MG63 (cell line): ENCODE results near the gene PRKCH. TPM values are rescaled to one million over a fixed set of nuclear protein-coding genes. Genes with fewer than 3 reads are reported as not detected.

Experiments
- DNase-seq: peaks from one replicate; pipeline ENCODE4 v3.0.0-alpha.2; 2020
- H3K27me3 ChIP-seq: fragments of 250-450 bp; sonication (Bioruptor Pico); 2 replicates; pipeline ENCODE4 v1.5.1; 2020; ENCODE audit warnings: mild to moderate bottlenecking, moderate library complexity
- H3K36me3 ChIP-seq: fragments of 250-450 bp; sonication (Bioruptor Pico); 2 replicates; pipeline ENCODE4 v1.5.1; 2020; ENCODE audit warnings: mild to moderate bottlenecking, moderate library complexity
- H3K4me3 ChIP-seq: fragments of 250-450 bp; sonication (Bioruptor Pico); 2 replicates; pipeline ENCODE4 v1.5.1; 2020; ENCODE audit warnings: mild to moderate bottlenecking, moderate library complexity
- H3K9me3 ChIP-seq: fragments of 250-450 bp; sonication (Bioruptor Pico); 2 replicates; pipeline ENCODE4 v1.5.1; 2020; ENCODE audit warnings: mild to moderate bottlenecking, moderate library complexity
- total RNA-seq: library from RNA; depleted of rRNA; stranded (reverse); fragments of >200 nt; shearing (Covaris generic); gene quantifications from 2 replicates; pipeline ENCODE4 v1.2.3, GENCODE V29; 2014; ENCODE audit warnings: low replicate concordance

Gene PRKCH
- total RNA-seq, 1 experiment from 2014 or later, result 6.0 TPM

DNA sequence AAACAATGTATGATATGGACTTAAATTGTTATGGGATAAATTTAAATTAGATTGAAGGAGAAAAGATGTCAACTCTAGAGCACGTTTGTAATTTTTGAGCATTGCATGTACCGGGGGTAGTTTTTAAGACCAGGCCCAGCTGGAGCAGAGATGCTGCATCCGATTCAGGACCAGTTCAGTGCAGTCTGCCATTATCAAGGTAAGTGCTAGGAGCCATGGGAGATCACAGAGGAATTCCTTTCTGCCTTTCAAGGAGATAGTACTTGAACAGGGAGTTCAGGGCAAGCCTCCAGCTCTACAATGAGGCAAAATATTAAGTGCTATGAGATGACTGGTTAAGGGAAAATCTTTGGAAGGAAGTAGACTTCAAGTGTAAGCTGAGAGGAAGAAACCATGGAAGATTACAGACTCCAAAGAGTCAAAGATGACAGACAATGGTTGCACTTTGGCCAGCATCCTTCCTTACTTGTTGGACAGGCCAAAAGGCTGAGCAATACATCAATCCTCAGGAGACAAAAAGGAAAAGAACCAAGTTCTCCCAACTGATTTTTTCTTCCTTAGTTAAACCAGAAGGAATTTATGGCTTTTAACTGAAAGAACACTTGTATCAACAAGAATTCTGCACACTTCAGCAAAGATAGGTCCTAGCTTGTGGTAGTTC lies 260.7 kb downstream of the PRKCH start:
- Histone ChIP-seq H3K27me3 (no peaks in the 10 kb centered on the region), H3K9me3 (no peaks in the 10 kb centered on the region), H3K4me3 (no peak overlapping the region), H3K36me3 (no peaks in the 10 kb centered on the region)
- DNase-seq, result no peak

DNA sequence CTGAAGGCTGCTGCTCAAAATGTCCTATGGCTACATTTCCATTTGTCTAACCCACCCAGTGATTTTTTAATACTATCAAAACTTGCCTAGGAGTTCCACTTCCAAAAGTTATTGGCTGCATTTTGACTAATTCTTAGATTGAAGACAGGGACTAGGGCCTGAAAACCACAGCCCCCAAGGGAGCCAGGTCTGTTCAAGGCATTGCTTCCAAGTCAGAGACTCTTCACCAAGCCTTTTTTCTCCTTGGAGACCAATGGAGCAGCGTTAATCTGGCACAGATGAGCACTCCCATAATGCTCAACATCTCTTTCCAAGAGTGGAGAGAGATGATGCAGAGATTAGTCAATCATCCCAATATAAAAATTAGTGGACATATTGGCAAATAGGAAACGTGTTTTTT lies 261.4 kb downstream of the PRKCH start:
- peak; percentile 55 for DNase-seq
- no peaks in the 10 kb centered on the region for H3K36me3 ChIP-seq
- H3K27me3 ChIP-seq, result no peaks in the 10 kb centered on the region
- H3K4me3 ChIP-seq, result no peak overlapping the region
- H3K9me3 ChIP-seq, result no peaks in the 10 kb centered on the region

GRCh38 chr14:61584331-61584741 lies 263.0 kb downstream of the PRKCH start:
- no peaks in the 10 kb centered on the region for H3K9me3 ChIP-seq
- DNase-seq, result no peak
- no peaks in the 10 kb centered on the region for H3K27me3 ChIP-seq
- H3K36me3 ChIP-seq, result no peaks in the 10 kb centered on the region
- no peak overlapping the region for H3K4me3 ChIP-seq

- H3K27me3 ChIP-seq, result no peaks in the 10 kb centered on the region
- peak; percentile 79 for DNase-seq
- H3K36me3 ChIP-seq, result no peaks in the 10 kb centered on the region
- no peaks in the 10 kb centered on the region for H3K9me3 ChIP-seq
- H3K4me3 ChIP-seq, result no peak overlapping the region
Measured at GRCh38 chr14:61585598-61586543, 264.5 kb downstream of the PRKCH start.

GRCh38 chr14:61586544-61587055 lies 265.2 kb downstream of the PRKCH start:
- DNase-seq, result no peak
- Histone ChIP-seq H3K4me3 (no peak overlapping the region), H3K36me3 (no peaks in the 10 kb centered on the region), H3K9me3 (no peaks in the 10 kb centered on the region), H3K27me3 (no peaks in the 10 kb centered on the region)

- Histone ChIP-seq H3K36me3 (no peaks in the 10 kb centered on the region), H3K27me3 (no peaks in the 10 kb centered on the region), H3K9me3 (no peaks in the 10 kb centered on the region), H3K4me3 (no peak overlapping the region)
- DNase-seq, result no peak
Measured at GRCh38 chr14:61587081-61587713, 265.8 kb downstream of the PRKCH start.

DNA sequence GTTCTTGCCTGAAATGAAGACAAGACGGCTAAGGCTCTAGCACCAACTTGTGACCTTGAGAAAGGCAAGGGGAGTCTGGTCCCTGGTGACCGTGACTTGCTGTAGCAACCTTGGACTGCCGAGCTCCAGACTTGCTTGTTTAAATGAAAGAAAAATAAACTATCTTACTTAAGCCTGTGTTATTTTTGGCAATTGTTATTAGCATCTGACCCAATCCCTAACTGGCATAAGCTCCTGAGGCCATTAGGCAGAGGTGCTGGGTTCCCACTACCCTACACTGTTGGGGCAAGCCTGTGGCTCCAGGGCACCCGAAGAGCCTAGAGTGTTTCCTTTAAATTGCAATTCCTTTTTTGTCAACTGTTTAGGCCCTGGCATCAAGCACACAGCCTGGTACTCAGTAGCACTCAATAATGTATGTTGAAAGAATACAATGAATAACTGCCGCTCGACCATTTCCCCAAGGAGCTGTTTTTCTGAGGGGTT lies 267.1 kb downstream of the PRKCH start:
- H3K27me3 ChIP-seq, result no peaks in the 10 kb centered on the region
- H3K9me3 ChIP-seq, result no peaks in the 10 kb centered on the region
- H3K36me3 ChIP-seq, result no peaks in the 10 kb centered on the region

GRCh38 chr14:61589691-61590581 lies 268.6 kb downstream of the PRKCH start:
- H3K27me3 ChIP-seq, result no peaks in the 10 kb centered on the region
- no peak overlapping the region for H3K4me3 ChIP-seq
- H3K9me3 ChIP-seq, result no peaks in the 10 kb centered on the region
- no peak for DNase-seq
- no peaks in the 10 kb centered on the region for H3K36me3 ChIP-seq

More for the DNA sequence above, 267.1 kb downstream of the PRKCH start:
- peak; percentile 41 for DNase-seq
- H3K4me3 ChIP-seq, result no peak overlapping the region

GRCh38 chr14:61591862-61592261 lies 270.5 kb downstream of the PRKCH start:
- Histone ChIP-seq H3K27me3 (no peaks in the 10 kb centered on the region), H3K9me3 (no peaks in the 10 kb centered on the region), H3K36me3 (no peaks in the 10 kb centered on the region), H3K4me3 (no peak overlapping the region)
- DNase-seq, result no peak

DNA sequence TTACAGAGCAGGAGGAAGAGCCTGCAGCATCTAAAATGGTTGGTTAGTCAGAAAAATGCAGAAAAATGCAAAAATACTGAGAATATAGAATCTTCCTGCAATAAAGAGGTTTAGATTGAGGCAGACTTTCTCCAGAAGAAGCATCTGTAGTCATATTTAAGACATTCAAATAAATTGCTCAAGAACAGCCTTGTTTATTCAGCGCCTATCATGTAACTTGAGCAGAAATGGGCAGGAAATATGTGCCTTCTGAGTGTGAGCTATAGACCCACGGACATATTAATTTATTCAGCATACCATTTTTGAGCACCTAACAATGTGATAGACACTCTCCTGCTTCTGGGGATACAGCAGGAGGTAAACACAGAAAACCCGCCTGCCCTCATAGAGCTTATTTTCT lies 272.0 kb downstream of the PRKCH start:
- Histone ChIP-seq H3K27me3 (no peaks in the 10 kb centered on the region), H3K4me3 (no peak overlapping the region), H3K9me3 (no peaks in the 10 kb centered on the region), H3K36me3 (no peaks in the 10 kb centered on the region)
- no peak for DNase-seq

GRCh38 chr14:61596990-61597389 lies 275.6 kb downstream of the PRKCH start:
- H3K9me3 ChIP-seq, result no peaks in the 10 kb centered on the region
- no peak for DNase-seq
- H3K4me3 ChIP-seq, result no peak overlapping the region
- H3K27me3 ChIP-seq, result no peaks in the 10 kb centered on the region
- no peaks in the 10 kb centered on the region for H3K36me3 ChIP-seq

- Histone ChIP-seq H3K9me3 (no peaks in the 10 kb centered on the region), H3K27me3 (no peaks in the 10 kb centered on the region), H3K4me3 (no peak overlapping the region), H3K36me3 (no peaks in the 10 kb centered on the region)
- no peak for DNase-seq
Measured at GRCh38 chr14:61598980-61599379, 277.6 kb downstream of the PRKCH start.

- Histone ChIP-seq H3K9me3 (no peaks in the 10 kb centered on the region), H3K4me3 (no peak overlapping the region), H3K27me3 (no peaks in the 10 kb centered on the region), H3K36me3 (no peaks in the 10 kb centered on the region)
- no peak for DNase-seq
Measured at GRCh38 chr14:61599942-61600341, 278.6 kb downstream of the PRKCH start.
